K562 (cell line): Measurements from ENCODE around the gene PDZRN3. TPM values are rescaled to one million over a fixed set of nuclear protein-coding genes. Genes with fewer than 3 reads are reported as not detected.

ENCODE experiments used
- ATAC-seq: fragments of 200-7000 bp; cut with Tn5 transposase; 3 replicates; pipeline ENCODE4 v1.9.1; 2020; ENCODE audit warnings: moderate library complexity
- BruUV-seq: library from RNA; stranded (reverse); fragments of 400-500 nt; replicated peaks from 2 replicates; lab custom pipeline; 2021; lab: Mats Ljungman, UMichigan
- CTCF ChIA-PET: fragments of 300-600 bp; formaldehyde crosslinking; extraction: SDS; loops from one replicate; lab custom pipeline; 2021; ENCODE audit warnings: low intra/inter-chr PET ratio; lab: Yijun Ruan, JAX
- POLR2A ChIA-PET: fragments of 300-600, 350-650 bp; sonication (Branson Sonifier 250); formaldehyde crosslinking; extraction: SDS; loops from one replicate; lab custom pipeline; 2021; ENCODE audit warnings: antibody characterized with exemption, inconsistent platforms; lab: Yijun Ruan, JAX
- DNase-seq, 4 experiments: peaks; one replicate each; pipeline versions ENCODE4 v3.0.0 to v3.0.0-alpha.2; 2011 to 2018; ENCODE audit warnings: low spot score in 3 of 4, mixed read lengths in 3 of 4; ENCODE audit errors: extremely low read depth in 1 of 4
- FAIRE-seq: peaks from 2 replicates; lab custom pipeline; 2011; peaks lifted over from hg19 to GRCh38; lab: Jason Lieb, UNC
- H2AFZ ChIP-seq: 2 replicates; pipeline ENCODE4 v1.6.0; 2011; ENCODE audit warnings: low read depth, low read length, control low read depth, inconsistent platforms
- H3K27ac ChIP-seq: fragments of 200-600 bp; 3 replicates; pipeline ENCODE4 v1.8.0; 2011; ENCODE audit warnings: low read depth, mild to moderate bottlenecking, control low read depth, inconsistent platforms, low read length, moderate library complexity, mixed read lengths; ENCODE audit errors: extremely low read depth
- H3K27me3 ChIP-seq, 2 experiments: fragments of 300-600 bp in 1 of 2; 2 replicates in 1 of 2; 3 replicates in 1 of 2; pipeline versions ENCODE4 v1.6.0 to v1.8.0; 2011; ENCODE audit warnings: inconsistent platforms in 2 of 2, low read length in 2 of 2, mild to moderate bottlenecking in 1 of 2, mixed read lengths in 1 of 2, moderate library complexity in 1 of 2; ENCODE audit not compliant: control insufficient read depth in 2 of 2, insufficient read depth in 2 of 2
- H3K36me3 ChIP-seq: fragments of 300-600 bp; 3 replicates; pipeline ENCODE4 v1.8.0; 2011; ENCODE audit warnings: mild to moderate bottlenecking, low read length, inconsistent platforms; ENCODE audit not compliant: control insufficient read depth, insufficient read depth
- H3K4me1 ChIP-seq, 2 experiments: fragments of 200-600 bp in 1 of 2; replicated peaks in 1 of 2; 2 replicates in 1 of 2; 3 replicates in 1 of 2; pipeline versions ENCODE4 v1.5.1 to v1.8.0; 2011; ENCODE audit warnings: inconsistent platforms in 2 of 2, low read length in 2 of 2, mild to moderate bottlenecking in 1 of 2, mixed read lengths in 1 of 2, moderate library complexity in 1 of 2; ENCODE audit not compliant: control insufficient read depth in 2 of 2, insufficient read depth in 2 of 2
- H3K4me2 ChIP-seq: 2 replicates; pipeline ENCODE4 v1.6.1; 2011; ENCODE audit warnings: low read length, control low read depth, inconsistent platforms, mixed read lengths; ENCODE audit not compliant: insufficient read depth
- H3K4me3 ChIP-seq: fragments of 200-600 bp; sonication (generic), shearing (Covaris generic); 2 replicates; pipeline ENCODE4 v1.5.1; 2016; ENCODE audit warnings: control low read depth, inconsistent platforms
- H3K79me2 ChIP-seq: fragments of 200-600 bp; 3 replicates; pipeline ENCODE4 v1.8.0; 2011; ENCODE audit warnings: low read length, inconsistent platforms; ENCODE audit not compliant: control insufficient read depth, insufficient read depth
- H3K9ac ChIP-seq, 2 experiments: 2 replicates each; pipeline versions ENCODE4 v1.6.0 to v1.6.1; 2011; ENCODE audit warnings: low read depth in 2 of 2, low read length in 2 of 2, control low read depth in 1 of 2, inconsistent platforms in 1 of 2, mild to moderate bottlenecking in 1 of 2, mixed read lengths in 1 of 2; ENCODE audit not compliant: insufficient read depth in 1 of 2
- H3K9me1 ChIP-seq: one replicate; pipeline ENCODE4 v1.6.0; 2011; ENCODE audit warnings: inconsistent platforms, mild to moderate bottlenecking, low read length, moderate library complexity; ENCODE audit not compliant: control insufficient read depth, insufficient read depth
- H3K9me3 ChIP-seq: replicated peaks from 2 replicates; pipeline ENCODE4 v1.5.1; 2011; ENCODE audit warnings: low read depth, low read length, inconsistent platforms; ENCODE audit not compliant: control insufficient read depth, insufficient read depth
- H4K20me1 ChIP-seq: replicated peaks from 2 replicates; pipeline ENCODE4 v1.6.1; 2011; ENCODE audit warnings: low read length, inconsistent platforms, mixed read lengths; ENCODE audit not compliant: control insufficient read depth, insufficient read depth
- CAMTA2 ChIP-seq: fragments of 250-450 bp; sonication (Bioruptor Pico); conservative IDR thresholded peaks from 2 replicates; pipeline ENCODE4 v1.5.1; 2022
- GTF2A2 ChIP-seq: IDR thresholded peaks from 2 replicates; pipeline ENCODE4 v1.6.1; 2016; ENCODE audit warnings: mild to moderate bottlenecking, missing genetic modification characterization, missing compliant biosample characterization
- KDM5B ChIP-seq: fragments of 200-600 bp; sonication (generic); IDR thresholded peaks from 2 replicates; pipeline ENCODE4 v1.6.1; 2012; ENCODE audit warnings: low read depth, mild to moderate bottlenecking, moderate library complexity, low read length, control low read depth, inconsistent platforms; ENCODE audit not compliant: insufficient replicate concordance
- KLF16 ChIP-seq: IDR thresholded peaks from 2 replicates; pipeline ENCODE4 v1.6.1; 2016; ENCODE audit warnings: antibody characterized with exemption
- MTA1 ChIP-seq: fragments of 450-650 bp; IDR thresholded peaks from 2 replicates; pipeline ENCODE4 v1.6.1; 2017; ENCODE audit warnings: borderline replicate concordance
- PYGO2 ChIP-seq: fragments of 450-650 bp; IDR thresholded peaks from 2 replicates; pipeline ENCODE4 v1.6.1; 2016; ENCODE audit warnings: mild to moderate bottlenecking, missing genetic modification characterization, moderate library complexity, missing compliant biosample characterization
- SMC3 ChIP-seq: conservative IDR thresholded peaks from 2 replicates; pipeline ENCODE4 v1.6.1; 2011; ENCODE audit warnings: low read depth, low read length, improper control_type of control experiment; ENCODE audit not compliant: insufficient read depth
- TAL1 ChIP-seq: fragments of 450-650 bp; IDR thresholded peaks from 2 replicates; pipeline ENCODE4 v1.6.1; 2016; ENCODE audit warnings: mild to moderate bottlenecking
- ZBTB8A ChIP-seq: fragments of 450-650 bp; IDR thresholded peaks from 2 replicates; pipeline ENCODE4 v1.6.1; 2018; ENCODE audit warnings: mild to moderate bottlenecking, moderate library complexity; ENCODE audit not compliant: partially characterized antibody
- ZKSCAN1 ChIP-seq: fragments of 150-350 bp; IDR thresholded peaks from 2 replicates; pipeline ENCODE4 v1.6.1; 2016; ENCODE audit warnings: low read depth, low read length
- ZNF133 ChIP-seq: fragments of 250-450 bp; sonication (Bioruptor Pico); IDR thresholded peaks from 2 replicates; pipeline ENCODE4 v1.4.0; 2020; ENCODE audit warnings: mild to moderate bottlenecking
- ZNF24 ChIP-seq: fragments of 450-650 bp; IDR thresholded peaks from 2 replicates; pipeline ENCODE4 v1.6.1; 2016
- ZNF253 ChIP-seq: fragments of 250-450 bp; sonication (Bioruptor Pico); conservative IDR thresholded peaks from 2 replicates; pipeline ENCODE4 v1.6.1; 2021; ENCODE audit warnings: mild to moderate bottlenecking
- ZNF311 ChIP-seq: fragments of 250-450 bp; sonication (Bioruptor Pico); IDR thresholded peaks from 2 replicates; pipeline ENCODE4 v1.4.0; 2020; ENCODE audit warnings: mild to moderate bottlenecking, moderate library complexity
- WGBS: fragments of 100-300 bp; shearing (Covaris generic); methylation state at CpG from one replicate; pipeline ENCODE4 v1.1.6; 2016; ENCODE audit warnings: low coverage, mixed read lengths; ENCODE audit not compliant: insufficient coverage; ENCODE audit errors: missing lambda C conversion rate; 5-methylcytosine and 5-hydroxymethylcytosine counted together
- in situ Hi-C: fragments of 300-500 bp; cut with MboI; formaldehyde crosslinking; loops from 4 replicates; pipeline ENCODE4 v1.15.0; 2018; ENCODE audit warnings: inconsistent platforms, mixed read lengths
- intact Hi-C: fragments of 100-400 bp; cut with micrococcal nuclease; formaldehyde crosslinking; loops from 2 replicates; pipeline ENCODE4 v1.14.2; 2022
- polyA plus RNA-seq, 8 experiments: library from polyadenylated mRNA; depleted of rRNA in 4 of 8; stranded (reverse) in 5 of 8; unstranded in 3 of 8; fragments of >200 nt; fragmentation: Nextera tagmentation in 2 of 8; fragmentation: Illumina TruSeq in 1 of 8; extraction: Ambion mirVana in 2 of 8; extraction: Trizol in 1 of 8; gene quantifications; 2 replicates each; pipeline versions ENCODE4 v1.2.1 to v1.2.3, GENCODE V29; 2011 to 2014; ENCODE audit warnings: inconsistent platforms in 1 of 8, missing spikeins in 1 of 8
- total RNA-seq, 7 experiments: library from RNA; depleted of rRNA in 6 of 7; stranded (reverse); fragments of >200 nt in 6 of 7; fragmentation: Illumina TruSeq in 2 of 7; extraction: Trizol in 2 of 7; gene quantifications; 2 replicates each; pipeline versions ENCODE4 v1.2.1 to v1.2.3, GENCODE V29; 2011 to 2021; ENCODE audit warnings: low replicate concordance in 1 of 7
- TF ChIP-seq, protein P1 (sequence below): IDR thresholded peaks from 2 replicates; pipeline ENCODE4 v1.6.1; 2011; ENCODE audit warnings: borderline replicate concordance, low read depth, mild to moderate bottlenecking, moderate library complexity, low read length; ENCODE audit not compliant: insufficient read depth, poor library complexity, severe bottlenecking
- TF ChIP-seq, protein P2 (sequence below): fragments of 250-450 bp; sonication (Bioruptor Pico); IDR thresholded peaks from 2 replicates; pipeline ENCODE4 v1.8.0; 2022; ENCODE audit warnings: inconsistent platforms
- TF ChIP-seq, protein P3 (sequence below): sonication (generic); formaldehyde crosslinking; IDR thresholded peaks from 2 replicates; pipeline ENCODE4 v1.8.0; 2022; ENCODE audit warnings: missing genetic modification reagents, mild to moderate bottlenecking, moderate library complexity, borderline replicate concordance
- TF ChIP-seq, protein P4 (sequence below): sonication (generic); formaldehyde crosslinking; IDR thresholded peaks from 2 replicates; pipeline ENCODE4 v1.9.0; 2022; ENCODE audit warnings: mild to moderate bottlenecking, missing genetic modification reagents

Gene PDZRN3
- total and polyA plus RNA-seq, 9 of the 15 experiments (the other 6 are each of a cell fraction or from before 2014, with no cell fraction given) = 0.16 TPM; not detected in 8

- no peak for TF ChIP-seq ZBTB8A
- no peak; the same call in 1 of the 2 replicates for TF ChIP-seq SMC3
- TF ChIP-seq MTA1 = no peak
- no peak for TF ChIP-seq PYGO2
- TF ChIP-seq, protein P1, sequence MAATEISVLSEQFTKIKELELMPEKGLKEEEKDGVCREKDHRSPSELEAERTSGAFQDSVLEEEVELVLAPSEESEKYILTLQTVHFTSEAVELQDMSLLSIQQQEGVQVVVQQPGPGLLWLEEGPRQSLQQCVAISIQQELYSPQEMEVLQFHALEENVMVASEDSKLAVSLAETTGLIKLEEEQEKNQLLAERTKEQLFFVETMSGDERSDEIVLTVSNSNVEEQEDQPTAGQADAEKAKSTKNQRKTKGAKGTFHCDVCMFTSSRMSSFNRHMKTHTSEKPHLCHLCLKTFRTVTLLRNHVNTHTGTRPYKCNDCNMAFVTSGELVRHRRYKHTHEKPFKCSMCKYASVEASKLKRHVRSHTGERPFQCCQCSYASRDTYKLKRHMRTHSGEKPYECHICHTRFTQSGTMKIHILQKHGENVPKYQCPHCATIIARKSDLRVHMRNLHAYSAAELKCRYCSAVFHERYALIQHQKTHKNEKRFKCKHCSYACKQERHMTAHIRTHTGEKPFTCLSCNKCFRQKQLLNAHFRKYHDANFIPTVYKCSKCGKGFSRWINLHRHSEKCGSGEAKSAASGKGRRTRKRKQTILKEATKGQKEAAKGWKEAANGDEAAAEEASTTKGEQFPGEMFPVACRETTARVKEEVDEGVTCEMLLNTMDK = peak; percentile 62
- TF ChIP-seq ZNF311 (CRISPR knock-in tag) = no peak
- no peak for TF ChIP-seq KLF16
Measured at GRCh38 chr3:73508330-73508954, 116.3 kb downstream of the PDZRN3 start (continued).

DNA sequence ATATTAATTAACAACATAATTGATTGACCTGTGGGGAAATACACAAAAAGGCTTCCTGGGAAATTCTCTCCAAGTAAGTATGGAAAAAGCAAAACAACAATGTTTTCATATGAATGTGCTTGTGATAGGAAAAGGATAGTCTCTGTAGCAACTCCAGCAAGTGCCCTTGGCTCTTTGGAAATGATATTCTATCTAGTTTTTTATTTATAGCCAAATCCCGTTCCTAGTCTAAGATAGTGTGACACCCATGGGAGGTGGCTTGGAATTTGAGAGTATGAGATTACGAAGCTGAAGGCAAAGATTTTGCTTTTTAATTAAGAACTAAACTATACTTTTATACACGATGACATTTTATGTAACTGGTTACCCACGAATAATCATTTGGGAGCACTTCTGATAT lies 119.9 kb downstream of the PDZRN3 start:
- ChIA-PET POLR2A (no interaction called here), CTCF (no interaction called here)
- DNase-seq (no peak), ATAC-seq (no peak), FAIRE-seq (no peak)
- intact Hi-C loops (no loop called here), in situ Hi-C loops (loop anchor here (10.0 kb wide), 1 partner anchor 400 kb away; no protein-coding TSS in a partner anchor)
- no peaks in the 10 kb centered on the region for H3K27me3 ChIP-seq
- H3K4me1 ChIP-seq = no peaks in the 10 kb centered on the region
- H3K27ac ChIP-seq = no peak overlapping the region
- 0% methylated on average over 4 of the region's 4 CpGs for WGBS
- H3K9me3 ChIP-seq = no peaks in the 10 kb centered on the region
- no peak overlapping the region for H3K4me3 ChIP-seq
- no peaks in the 10 kb centered on the region for H3K36me3 ChIP-seq
- H3K4me2 ChIP-seq = no peak overlapping the region
- no TSS peak for BruUV-seq
- no peaks in the 10 kb centered on the region for H4K20me1 ChIP-seq
- H3K79me2 ChIP-seq = no peaks in the 10 kb centered on the region
- no peak overlapping the region for H2AFZ ChIP-seq
- H3K9ac ChIP-seq = no peak overlapping the region
- H3K9me1 ChIP-seq = no peaks in the 10 kb centered on the region
- TF ChIP-seq, protein P2, sequence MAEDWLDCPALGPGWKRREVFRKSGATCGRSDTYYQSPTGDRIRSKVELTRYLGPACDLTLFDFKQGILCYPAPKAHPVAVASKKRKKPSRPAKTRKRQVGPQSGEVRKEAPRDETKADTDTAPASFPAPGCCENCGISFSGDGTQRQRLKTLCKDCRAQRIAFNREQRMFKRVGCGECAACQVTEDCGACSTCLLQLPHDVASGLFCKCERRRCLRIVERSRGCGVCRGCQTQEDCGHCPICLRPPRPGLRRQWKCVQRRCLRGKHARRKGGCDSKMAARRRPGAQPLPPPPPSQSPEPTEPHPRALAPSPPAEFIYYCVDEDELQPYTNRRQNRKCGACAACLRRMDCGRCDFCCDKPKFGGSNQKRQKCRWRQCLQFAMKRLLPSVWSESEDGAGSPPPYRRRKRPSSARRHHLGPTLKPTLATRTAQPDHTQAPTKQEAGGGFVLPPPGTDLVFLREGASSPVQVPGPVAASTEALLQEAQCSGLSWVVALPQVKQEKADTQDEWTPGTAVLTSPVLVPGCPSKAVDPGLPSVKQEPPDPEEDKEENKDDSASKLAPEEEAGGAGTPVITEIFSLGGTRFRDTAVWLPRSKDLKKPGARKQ (CRISPR knock-in tag) = no peak
- TF ChIP-seq, protein P3, sequence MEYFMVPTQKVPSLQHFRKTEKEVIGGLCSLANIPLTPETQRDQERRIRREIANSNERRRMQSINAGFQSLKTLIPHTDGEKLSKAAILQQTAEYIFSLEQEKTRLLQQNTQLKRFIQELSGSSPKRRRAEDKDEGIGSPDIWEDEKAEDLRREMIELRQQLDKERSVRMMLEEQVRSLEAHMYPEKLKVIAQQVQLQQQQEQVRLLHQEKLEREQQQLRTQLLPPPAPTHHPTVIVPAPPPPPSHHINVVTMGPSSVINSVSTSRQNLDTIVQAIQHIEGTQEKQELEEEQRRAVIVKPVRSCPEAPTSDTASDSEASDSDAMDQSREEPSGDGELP = no peak
- TF ChIP-seq GTF2A2 (tag) = no peak
- no peak for TF ChIP-seq ZNF133
- TF ChIP-seq CAMTA2 (CRISPR knock-in tag) = no peak
- TF ChIP-seq ZKSCAN1 = no peak
- TF ChIP-seq KDM5B = no peak
- TF ChIP-seq ZNF24 = no peak
- no peak for TF ChIP-seq TAL1
- no peak for TF ChIP-seq ZNF253 (CRISPR knock-in tag)
- TF ChIP-seq, protein P4, sequence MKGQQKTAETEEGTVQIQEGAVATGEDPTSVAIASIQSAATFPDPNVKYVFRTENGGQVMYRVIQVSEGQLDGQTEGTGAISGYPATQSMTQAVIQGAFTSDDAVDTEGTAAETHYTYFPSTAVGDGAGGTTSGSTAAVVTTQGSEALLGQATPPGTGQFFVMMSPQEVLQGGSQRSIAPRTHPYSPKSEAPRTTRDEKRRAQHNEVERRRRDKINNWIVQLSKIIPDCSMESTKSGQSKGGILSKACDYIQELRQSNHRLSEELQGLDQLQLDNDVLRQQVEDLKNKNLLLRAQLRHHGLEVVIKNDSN (CRISPR knock-in tag) = no peak
